Measurements from ENCODE around the gene CNKSR1. TPM values are rescaled to one million over a fixed set of nuclear protein-coding genes. Genes with fewer than 3 reads are reported as not detected.
"Not testable (repeated sequence)": the region's sequence is repeated elsewhere in the genome, so short reads cannot be mapped to it uniquely, and the experiment has no call there.

Gene CNKSR1
- total and polyA plus RNA-seq, 2 of the 4 experiments (the other 2 are of a cell fraction), result 0.43 TPM; not detected in 1

DNA sequence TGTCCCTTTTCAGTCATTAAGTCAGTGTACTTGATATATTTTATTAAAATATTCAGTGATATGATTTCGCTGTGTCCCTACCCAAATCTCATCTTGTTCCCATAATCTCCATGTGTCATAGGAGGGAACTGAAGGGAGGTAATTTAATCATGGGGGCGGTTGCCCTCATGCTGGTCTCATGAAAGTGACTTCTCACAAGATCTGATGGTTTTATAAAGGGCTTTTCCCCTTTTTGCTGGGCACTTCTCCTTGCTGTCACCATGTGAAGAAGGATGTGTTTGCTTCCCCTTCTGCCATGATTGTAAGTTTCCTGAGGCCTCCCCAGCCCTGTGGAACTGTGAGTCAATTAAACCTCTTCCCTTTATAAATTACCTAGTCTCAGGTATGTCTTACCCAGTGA lies 53.4 kb downstream of the CNKSR1 start:
- in situ Hi-C loops (cut with MboI; ENCODE audit: low sequenced_read_pairs); CTCF ChIA-PET; H2BK20ac ChIP-seq (ENCODE audit: low read depth, low read length); H3K4ac ChIP-seq (ENCODE audit: low read depth, low read length); H4K20me1 ChIP-seq (ENCODE audit: insufficient read depth, low read length); H2AFZ ChIP-seq (replicated peaks; ENCODE audit: low read length, poor library complexity); H3K9ac ChIP-seq (ENCODE audit: low read depth, low read length); BruUV-seq (replicated peaks); H3K56ac ChIP-seq (ENCODE audit: extremely low read depth, insufficient read depth, low read length); H3K27ac ChIP-seq (ENCODE audit: insufficient read depth, low read length); H3K36me3 ChIP-seq (ENCODE audit: control insufficient read depth, insufficient read depth, low read length); H2BK5ac ChIP-seq (ENCODE audit: low read depth, low read length, poor library complexity, severe bottlenecking); H4K8ac ChIP-seq (ENCODE audit: low read depth in 2 of 2, low read length in 2 of 2); H2BK120ac ChIP-seq (ENCODE audit: low read depth, low read length); ATAC-seq (ENCODE audit: low read depth); POLR2A ChIA-PET (ENCODE audit: unreplicated experiment); H3K18ac ChIP-seq (ENCODE audit: low read depth, low read length); H3K4me1 ChIP-seq (ENCODE audit: control insufficient read depth, insufficient read depth, low read length); H3K9me3 ChIP-seq (ENCODE audit: control insufficient read depth, insufficient read depth, low read length); H2AK9ac ChIP-seq (replicated peaks; ENCODE audit: low read depth, low read length, poor library complexity); H3K4me2 ChIP-seq (ENCODE audit: low read depth, low read length); DNase-seq; H2AK5ac ChIP-seq (ENCODE audit: low read depth, low read length); dilution Hi-C loops (cut with HindIII; ENCODE audit: low sequenced_read_pairs, unreplicated experiment); H2BK15ac ChIP-seq (ENCODE audit: low read depth, low read length); H3K9me1 ChIP-seq (ENCODE audit: insufficient read depth, low read length); H4K91ac ChIP-seq (ENCODE audit: insufficient read depth, low read depth, low read length); H3K4me3 ChIP-seq (ENCODE audit: insufficient read depth, low read depth, low read length); H4K5ac ChIP-seq (ENCODE audit: low read depth, low read length); H3K14ac ChIP-seq (replicated peaks; ENCODE audit: low read depth, low read length): not testable (repeated sequence)
- WGBS, 2 experiments (ENCODE audit: extremely low coverage in 2 of 2, insufficient read length in 1 of 2), result no CpG with 5 or more reads among the region's 2 CpGs
- intact Hi-C loops (cut with micrococcal nuclease), result loop anchor here (5.0 to 10.0 kb wide), 2 partner anchors 63 to 126 kb away; partner anchors contain the start of genes C1orf232 and ZNF593
- H3K23ac ChIP-seq (ENCODE audit: low read depth, low read length), result peak overlapping the region; percentile 43; the same call in 1 of the 2 replicates
- H3K79me1 ChIP-seq (ENCODE audit: low read depth in 1 of 2, low read length in 2 of 2), result peaks cover 7 to 12% of the 10 kb centered on the region in 2 experiments
- peaks cover 19% of the 10 kb centered on the region for H3K27me3 ChIP-seq (ENCODE audit: control insufficient read depth, insufficient read depth, low read length)

All from IMR-90 (cell line).